Stimulated activated naive CD8-positive, alpha-beta T cell treated with anti-CD3 and anti-CD28 coated beads, Interleukin-15, Interleukin-2, amounts not matched to agents 100 ng/mL and 50 ng/mL, for 24 hours (primary cell): ENCODE data around the gene SLC26A11.
A peak's percentile ranks its signal among the peaks of the same experiment; 100 is the strongest.

Experiments
- H3K27ac Mint-ChIP-seq: one replicate; pipeline ENCODE4 v1.8.0; 2021; ENCODE audit warnings: mild to moderate bottlenecking, mixed read lengths
- H3K27me3 Mint-ChIP-seq: one replicate; pipeline ENCODE4 v1.8.0; 2021; ENCODE audit warnings: mixed read lengths
- H3K36me3 Mint-ChIP-seq: one replicate; pipeline ENCODE4 v1.8.0; 2021; ENCODE audit warnings: low read depth, mixed read lengths
- H3K4me1 Mint-ChIP-seq: one replicate; pipeline ENCODE4 v1.8.0; 2021; ENCODE audit warnings: low read depth, mixed read lengths
- H3K4me3 Mint-ChIP-seq: one replicate; pipeline ENCODE4 v1.8.0; 2021; ENCODE audit warnings: mild to moderate bottlenecking, mixed read lengths
- H3K9me3 Mint-ChIP-seq: one replicate; pipeline ENCODE4 v1.8.0; 2021; ENCODE audit warnings: mixed read lengths

Gene SLC26A11

DNA sequence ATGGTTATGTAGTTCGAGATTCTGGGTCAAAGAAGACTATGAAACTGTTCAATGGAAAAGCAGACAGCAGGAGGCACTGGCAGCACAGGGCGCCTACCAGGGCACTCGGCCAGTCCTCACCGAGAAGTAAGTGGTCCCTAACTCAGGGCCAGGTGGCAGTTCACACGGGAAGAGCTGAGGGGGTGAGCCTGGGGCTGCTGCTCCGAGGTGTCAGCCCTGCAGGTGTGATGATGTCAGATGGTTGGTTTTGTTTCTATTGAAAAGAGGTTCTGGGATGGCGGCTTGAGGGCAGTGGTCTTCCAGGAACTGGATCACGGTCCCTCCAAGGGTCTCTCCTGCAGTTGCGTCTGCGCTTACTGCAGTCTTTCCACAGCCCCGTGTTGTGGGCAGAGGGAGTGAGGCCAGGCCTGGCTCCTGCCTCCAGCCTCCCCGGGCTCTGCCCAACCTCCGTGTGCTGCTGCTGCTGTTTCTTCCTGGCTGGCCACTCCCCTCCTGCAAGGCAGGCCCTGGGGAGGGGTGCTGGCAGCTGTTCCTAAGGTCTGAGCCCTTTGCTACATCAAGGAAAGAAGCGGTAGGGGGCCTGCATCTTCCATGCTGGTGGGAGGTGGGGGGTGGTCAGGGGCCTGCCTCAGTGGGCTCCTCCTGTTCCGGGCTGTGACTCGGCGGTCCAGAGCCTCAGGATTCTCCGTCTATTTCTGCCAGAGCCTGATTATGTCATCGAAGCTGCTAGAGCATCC is 63.1 kb downstream of the SLC26A11 start:
- Mint-ChIP-seq H3K9me3 (no peaks in the 10 kb centered on the region), H3K36me3 (peaks cover 25% of the 10 kb centered on the region), H3K27me3 (no peaks in the 10 kb centered on the region), H3K4me1 (peaks cover 12% of the 10 kb centered on the region), H3K4me3 (no peak overlapping the region), H3K27ac (no peak overlapping the region)

DNA sequence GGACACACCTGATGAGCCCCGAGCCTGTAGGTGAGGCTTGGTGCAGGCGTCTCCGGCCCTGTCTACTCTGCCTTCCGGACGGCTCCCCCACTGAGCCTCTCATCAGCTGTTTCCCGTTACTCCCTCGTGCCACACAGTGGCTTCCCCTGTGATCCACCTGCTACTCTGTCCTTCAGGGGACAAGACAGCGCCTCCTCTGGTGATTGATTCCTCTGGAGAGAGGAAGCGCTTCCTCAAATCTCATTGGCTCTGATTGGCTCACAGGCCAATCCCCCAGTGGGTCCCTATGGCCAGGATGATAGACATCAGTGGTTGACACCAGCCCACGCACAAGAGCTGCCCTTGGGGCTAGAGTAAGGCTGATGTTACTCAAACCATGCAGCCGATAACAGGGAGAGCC is 64.4 kb downstream of the SLC26A11 start:
- peaks cover 26% of the 10 kb centered on the region for H3K36me3 Mint-ChIP-seq
- H3K9me3 Mint-ChIP-seq: no peaks in the 10 kb centered on the region
- H3K27me3 Mint-ChIP-seq: no peaks in the 10 kb centered on the region
- peaks cover 12% of the 10 kb centered on the region for H3K4me1 Mint-ChIP-seq
- H3K4me3 Mint-ChIP-seq: no peak overlapping the region
- H3K27ac Mint-ChIP-seq: peak overlapping the region; percentile 26

DNA sequence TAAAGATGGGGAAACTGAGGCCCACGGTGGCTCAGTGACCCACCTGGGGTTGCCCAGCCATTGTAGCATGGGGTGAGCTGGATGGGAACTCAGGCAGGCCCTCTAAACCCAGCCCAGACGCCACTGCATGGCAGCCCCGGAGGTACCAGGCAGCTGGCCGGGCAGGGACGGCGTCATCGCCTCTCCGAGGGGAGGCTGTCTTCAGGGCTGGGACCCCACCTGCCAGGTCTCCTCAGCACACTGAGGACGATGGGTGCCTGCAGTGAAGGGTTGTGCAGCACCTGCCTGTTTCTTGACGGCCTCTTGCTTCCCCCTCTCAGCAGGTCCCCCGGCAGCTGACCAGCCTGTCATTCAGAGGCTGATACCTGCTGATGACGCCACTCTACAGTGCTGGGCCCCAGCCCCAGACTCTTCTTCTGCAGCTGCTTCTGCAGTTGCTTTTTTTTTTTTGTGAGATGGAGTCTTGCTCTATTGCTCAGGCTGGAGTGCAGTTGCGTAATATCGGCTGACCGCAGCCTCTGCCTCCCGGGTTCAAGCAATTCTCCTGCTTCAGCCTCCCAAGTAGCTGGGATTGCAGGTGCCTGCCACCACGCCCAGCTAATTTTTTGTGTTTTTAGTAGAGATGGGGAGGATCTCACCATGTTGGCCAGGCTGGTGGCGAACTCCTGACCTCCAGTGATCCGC is 65.2 kb downstream of the SLC26A11 start:
- Mint-ChIP-seq H3K36me3 (peaks cover 27% of the 10 kb centered on the region), H3K4me1 (peaks cover 9% of the 10 kb centered on the region), H3K4me3 (no peak overlapping the region), H3K9me3 (no peaks in the 10 kb centered on the region), H3K27ac (no peak overlapping the region), H3K27me3 (no peaks in the 10 kb centered on the region)

DNA sequence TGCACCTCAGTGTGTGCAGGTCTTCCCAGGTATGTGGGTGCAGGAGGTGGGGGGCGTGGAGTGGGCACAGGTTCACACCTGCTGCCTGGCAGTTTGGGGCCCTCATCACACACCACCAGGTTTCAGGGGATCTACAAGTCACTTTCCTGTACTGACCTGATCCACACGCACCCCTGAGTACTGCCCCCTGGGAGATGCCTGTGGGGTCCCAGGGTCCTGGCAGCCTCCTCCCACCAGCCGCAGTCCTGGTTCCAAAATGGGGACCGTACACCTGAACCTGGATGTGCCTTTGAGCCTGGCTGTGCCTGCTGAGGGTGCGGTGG is 66.4 kb downstream of the SLC26A11 start:
- H3K27ac Mint-ChIP-seq: no peak overlapping the region
- peaks cover 9% of the 10 kb centered on the region for H3K4me1 Mint-ChIP-seq
- H3K9me3 Mint-ChIP-seq: no peaks in the 10 kb centered on the region
- peaks cover 29% of the 10 kb centered on the region for H3K36me3 Mint-ChIP-seq
- no peak overlapping the region for H3K4me3 Mint-ChIP-seq
- no peaks in the 10 kb centered on the region for H3K27me3 Mint-ChIP-seq

DNA sequence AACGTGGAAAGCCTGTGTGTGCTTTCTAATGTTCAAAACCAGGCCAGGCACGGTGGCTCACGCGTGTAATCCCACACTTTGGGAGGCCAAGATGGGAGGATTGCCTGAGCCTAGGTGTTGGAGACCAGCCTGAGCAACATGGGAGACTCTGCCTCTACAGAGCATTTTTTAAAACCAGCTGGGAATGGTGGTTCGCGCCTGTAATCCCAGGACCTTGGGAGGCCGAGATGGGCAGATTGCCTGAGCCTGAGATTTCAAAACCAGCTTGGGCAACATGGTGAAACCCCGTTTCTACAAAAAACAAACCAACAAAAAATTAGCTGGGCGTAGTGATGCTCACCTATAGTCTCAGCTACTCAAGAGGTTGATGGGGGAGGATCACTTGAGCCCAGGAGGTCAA is 66.8 kb downstream of the SLC26A11 start:
- no peak overlapping the region for H3K4me3 Mint-ChIP-seq
- no peaks in the 10 kb centered on the region for H3K9me3 Mint-ChIP-seq
- H3K36me3 Mint-ChIP-seq: peaks cover 34% of the 10 kb centered on the region
- H3K27ac Mint-ChIP-seq: no peak overlapping the region
- H3K27me3 Mint-ChIP-seq: no peaks in the 10 kb centered on the region
- H3K4me1 Mint-ChIP-seq: peaks cover 9% of the 10 kb centered on the region

DNA sequence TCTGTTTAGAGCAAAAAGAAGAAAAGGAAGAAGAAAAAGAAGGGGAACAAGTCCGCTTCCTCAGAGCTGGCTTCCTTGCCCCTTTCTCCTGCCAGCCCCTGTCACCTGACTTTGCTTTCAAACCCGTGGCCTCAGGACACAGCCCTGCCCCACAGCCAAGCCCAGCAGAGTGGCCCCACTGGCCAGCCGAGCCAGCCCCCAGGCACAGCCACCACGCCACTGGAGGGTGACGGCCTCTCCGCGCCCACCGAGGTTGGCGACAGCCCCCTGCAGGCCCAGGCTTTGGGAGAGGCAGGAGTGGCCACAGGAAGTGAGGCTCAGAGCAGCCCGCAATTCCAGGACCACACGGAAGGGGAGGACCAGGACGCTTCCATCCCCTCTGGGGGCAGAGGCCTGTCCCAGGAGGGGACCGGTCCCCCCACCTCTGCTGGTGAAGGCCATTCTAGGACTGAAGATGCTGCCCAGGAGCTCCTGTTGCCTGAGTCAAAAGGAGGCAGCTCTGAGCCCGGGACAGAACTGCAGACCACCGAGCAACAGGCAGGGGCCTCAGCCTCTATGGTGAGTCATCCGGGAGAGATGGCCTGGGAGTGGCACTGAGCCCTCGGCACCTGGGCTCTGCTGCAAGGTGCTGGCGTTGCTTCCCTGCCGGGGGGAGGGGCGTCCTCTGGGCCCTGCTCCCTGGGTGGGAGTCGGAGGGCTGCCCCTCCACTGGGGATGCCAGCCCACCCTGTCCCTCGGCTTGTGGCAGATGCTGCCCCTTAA is 67.8 kb downstream of the SLC26A11 start:
- Mint-ChIP-seq H3K27ac (no peak overlapping the region), H3K36me3 (peaks cover 41% of the 10 kb centered on the region), H3K4me1 (peaks cover 9% of the 10 kb centered on the region)

DNA sequence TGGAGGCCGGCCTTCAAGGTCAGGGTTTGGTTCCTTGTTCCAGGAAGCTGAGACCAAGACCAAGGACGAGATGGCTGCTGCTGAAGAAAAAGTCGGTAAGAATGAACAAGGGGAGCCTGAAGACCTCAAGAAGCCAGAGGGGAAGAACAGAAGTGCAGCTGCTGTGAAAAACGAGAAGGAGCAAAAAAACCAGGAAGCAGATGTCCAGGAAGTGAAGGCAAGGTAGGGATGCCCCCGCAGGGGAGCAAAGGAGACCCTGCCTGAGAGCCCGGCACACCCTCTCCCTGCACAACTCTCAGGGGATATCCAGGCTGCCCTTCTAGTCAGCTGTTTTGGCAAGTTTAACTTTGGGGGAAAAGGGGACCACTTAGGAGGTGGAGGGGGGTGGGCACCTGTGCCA is 69.4 kb downstream of the SLC26A11 start:
- Mint-ChIP-seq H3K27me3 (no peaks in the 10 kb centered on the region), H3K4me3 (no peak overlapping the region), H3K9me3 (no peaks in the 10 kb centered on the region), H3K4me1 (peaks cover 11% of the 10 kb centered on the region), H3K27ac (peak overlapping the region; percentile 68), H3K36me3 (peaks cover 48% of the 10 kb centered on the region)

More for the DNA sequence above, 67.8 kb downstream of the SLC26A11 start:
- no peaks in the 10 kb centered on the region for H3K9me3 Mint-ChIP-seq
- no peaks in the 10 kb centered on the region for H3K27me3 Mint-ChIP-seq
- H3K4me3 Mint-ChIP-seq: no peak overlapping the region

DNA sequence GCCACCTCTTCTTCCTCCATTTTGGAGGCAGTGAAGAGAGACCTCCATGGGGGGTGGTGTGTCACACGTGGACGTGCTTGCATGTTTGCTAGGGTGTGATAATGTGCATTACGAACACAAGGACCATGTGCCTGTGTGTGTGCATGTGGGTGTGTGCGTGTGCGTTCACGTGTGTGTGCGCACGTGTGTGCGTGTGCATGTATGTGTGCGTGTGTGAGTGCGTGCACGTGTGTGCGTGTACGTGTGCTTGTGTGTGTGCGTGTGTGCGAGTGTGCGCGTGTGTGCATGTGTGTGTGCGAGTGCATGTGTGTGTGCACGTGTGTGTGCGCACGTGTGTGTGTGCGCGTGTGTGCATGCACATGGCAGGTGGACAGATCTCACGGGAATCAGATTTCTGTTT is 69.9 kb downstream of the SLC26A11 start:
- H3K27me3 Mint-ChIP-seq: no peaks in the 10 kb centered on the region
- H3K4me1 Mint-ChIP-seq: peaks cover 10% of the 10 kb centered on the region
- H3K4me3 Mint-ChIP-seq: no peak overlapping the region
- no peaks in the 10 kb centered on the region for H3K9me3 Mint-ChIP-seq
- H3K27ac Mint-ChIP-seq: no peak overlapping the region
- peaks cover 48% of the 10 kb centered on the region for H3K36me3 Mint-ChIP-seq

DNA sequence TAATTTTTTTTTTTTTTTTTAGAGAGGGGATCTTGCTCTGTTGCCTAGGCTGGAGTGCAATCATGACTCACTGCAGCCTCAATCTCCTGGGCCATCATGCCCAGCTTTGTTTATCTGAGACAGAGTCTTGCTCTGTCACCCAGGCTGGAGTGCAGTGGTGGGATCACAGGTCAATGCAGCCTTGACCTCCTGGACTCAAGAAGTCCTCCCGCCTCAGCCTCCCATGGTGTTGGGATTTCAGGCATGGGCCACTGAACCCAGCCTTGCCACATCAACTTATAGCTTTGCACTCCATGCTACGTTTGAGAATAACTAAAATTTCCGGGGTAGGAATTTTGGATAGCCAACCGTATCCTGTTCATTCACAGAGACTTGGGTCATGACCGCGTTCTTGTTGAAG is 71.0 kb downstream of the SLC26A11 start:
- Mint-ChIP-seq H3K27ac (no peak overlapping the region), H3K27me3 (no peaks in the 10 kb centered on the region), H3K36me3 (peaks cover 58% of the 10 kb centered on the region), H3K9me3 (no peaks in the 10 kb centered on the region), H3K4me1 (peaks cover 13% of the 10 kb centered on the region), H3K4me3 (no peak overlapping the region)

DNA sequence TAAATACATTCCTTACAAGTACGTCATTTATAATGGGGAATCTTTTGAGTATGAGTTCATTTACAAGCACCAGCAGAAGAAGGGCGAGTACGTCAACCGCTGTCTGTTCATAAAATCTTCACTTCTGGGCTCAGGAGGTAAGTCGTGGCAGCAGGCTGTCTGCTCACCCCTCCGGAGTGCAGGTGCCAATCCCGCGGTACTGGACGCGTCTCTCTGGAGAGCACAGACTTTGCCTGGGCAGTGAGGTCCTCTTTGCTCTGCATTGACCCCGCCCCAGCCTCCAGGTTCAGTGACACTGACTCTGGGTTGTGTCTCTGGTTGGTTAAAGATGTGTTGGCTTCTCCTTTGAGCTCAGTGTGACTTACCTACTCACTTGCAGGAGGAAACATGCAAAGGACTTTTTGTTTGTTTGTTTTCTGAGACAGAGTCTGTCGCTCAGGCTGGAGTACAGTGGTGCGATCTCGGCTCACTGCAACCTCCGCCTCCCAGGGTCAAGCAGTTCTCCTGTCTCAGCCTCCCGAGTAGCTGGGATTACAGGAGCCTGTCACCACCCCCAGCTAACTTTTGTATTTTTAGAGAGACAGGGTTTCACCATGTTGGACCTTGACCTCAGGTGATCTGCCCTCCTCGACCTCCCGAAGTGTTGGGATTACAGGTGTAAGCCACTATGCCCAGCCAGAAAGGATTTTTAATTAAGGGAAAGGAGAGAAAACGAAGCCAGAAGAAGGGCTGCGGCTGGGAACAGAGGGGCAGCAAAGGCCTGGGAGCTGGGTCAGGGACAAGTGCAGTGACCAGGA is 71.7 kb downstream of the SLC26A11 start:
- H3K36me3 Mint-ChIP-seq: peaks cover 64% of the 10 kb centered on the region
- no peaks in the 10 kb centered on the region for H3K9me3 Mint-ChIP-seq
- no peak overlapping the region for H3K27ac Mint-ChIP-seq
- H3K27me3 Mint-ChIP-seq: no peaks in the 10 kb centered on the region
- H3K4me1 Mint-ChIP-seq: peaks cover 13% of the 10 kb centered on the region
- no peak overlapping the region for H3K4me3 Mint-ChIP-seq

DNA sequence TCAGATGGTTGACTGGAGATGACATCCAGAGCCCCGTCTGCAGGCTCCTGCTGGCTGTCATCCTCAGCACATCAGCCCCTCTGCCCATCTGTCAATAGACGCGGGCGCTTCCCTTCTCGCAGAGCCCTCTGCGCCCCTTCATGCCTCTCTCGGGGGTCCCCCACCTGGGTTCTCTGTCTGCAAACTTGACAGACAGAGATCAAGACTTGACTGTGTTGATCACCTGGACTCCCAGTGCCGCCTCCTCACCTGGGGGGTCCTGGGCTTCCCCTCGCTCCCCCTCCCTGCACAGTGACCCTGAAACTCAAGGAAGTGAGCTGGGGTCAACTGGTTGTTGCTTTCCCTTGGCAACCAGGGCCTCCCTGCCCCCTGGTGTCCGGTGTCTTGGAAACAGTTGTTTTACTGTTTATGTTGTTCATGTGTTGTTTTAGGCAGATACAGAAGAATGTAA is 72.3 kb downstream of the SLC26A11 start:
- Mint-ChIP-seq H3K9me3 (no peaks in the 10 kb centered on the region), H3K27me3 (no peaks in the 10 kb centered on the region), H3K27ac (peak overlapping the region; percentile 65), H3K36me3 (peaks cover 61% of the 10 kb centered on the region), H3K4me1 (peaks cover 9% of the 10 kb centered on the region), H3K4me3 (no peak overlapping the region)

DNA sequence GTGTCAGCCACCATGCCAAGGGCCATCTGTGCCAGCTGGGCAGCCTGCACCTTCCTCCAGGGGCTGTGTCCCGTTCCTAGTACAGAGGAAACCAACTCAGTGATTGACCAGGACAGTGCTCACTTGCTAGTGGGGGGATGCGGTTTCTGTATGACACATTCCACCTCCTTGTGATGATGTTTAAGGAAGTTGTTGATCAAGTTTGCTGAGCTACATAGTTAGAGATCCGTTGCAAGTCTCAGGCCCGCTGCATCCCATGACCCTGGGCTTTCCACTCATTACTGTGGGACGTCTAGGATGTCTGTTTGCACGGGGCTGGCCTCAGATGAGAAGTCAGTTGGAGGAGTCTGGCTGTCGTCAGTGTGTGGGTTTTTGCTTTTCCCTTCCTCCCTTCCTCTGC is 74.0 kb downstream of the SLC26A11 start:
- Mint-ChIP-seq H3K36me3 (peaks cover 75% of the 10 kb centered on the region), H3K4me3 (no peak overlapping the region), H3K4me1 (peaks cover 8% of the 10 kb centered on the region), H3K9me3 (no peaks in the 10 kb centered on the region), H3K27me3 (no peaks in the 10 kb centered on the region), H3K27ac (peak overlapping the region; percentile 4)

DNA sequence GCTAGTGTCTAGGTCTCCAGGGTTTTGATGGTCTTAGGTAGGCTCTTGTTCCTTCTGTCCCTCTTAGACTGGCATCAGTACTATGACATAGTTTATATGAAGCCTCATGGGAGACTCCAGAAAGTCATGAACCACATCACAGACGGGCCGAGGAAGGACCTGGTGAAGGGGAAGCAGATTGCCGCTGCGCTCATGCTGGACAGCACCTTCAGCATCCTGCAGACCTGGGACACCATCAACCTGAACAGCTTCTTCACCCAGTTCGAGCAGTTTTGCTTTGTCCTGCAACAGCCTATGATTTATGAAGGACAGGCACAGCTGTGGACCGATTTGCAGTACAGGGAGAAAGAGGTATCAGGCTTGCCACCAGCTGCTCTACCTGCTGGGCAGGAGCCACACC is 74.4 kb downstream of the SLC26A11 start:
- H3K4me3 Mint-ChIP-seq: no peak overlapping the region
- peaks cover 8% of the 10 kb centered on the region for H3K4me1 Mint-ChIP-seq
- H3K27me3 Mint-ChIP-seq: no peaks in the 10 kb centered on the region
- no peak overlapping the region for H3K27ac Mint-ChIP-seq
- H3K36me3 Mint-ChIP-seq: peaks cover 75% of the 10 kb centered on the region
- no peaks in the 10 kb centered on the region for H3K9me3 Mint-ChIP-seq

DNA sequence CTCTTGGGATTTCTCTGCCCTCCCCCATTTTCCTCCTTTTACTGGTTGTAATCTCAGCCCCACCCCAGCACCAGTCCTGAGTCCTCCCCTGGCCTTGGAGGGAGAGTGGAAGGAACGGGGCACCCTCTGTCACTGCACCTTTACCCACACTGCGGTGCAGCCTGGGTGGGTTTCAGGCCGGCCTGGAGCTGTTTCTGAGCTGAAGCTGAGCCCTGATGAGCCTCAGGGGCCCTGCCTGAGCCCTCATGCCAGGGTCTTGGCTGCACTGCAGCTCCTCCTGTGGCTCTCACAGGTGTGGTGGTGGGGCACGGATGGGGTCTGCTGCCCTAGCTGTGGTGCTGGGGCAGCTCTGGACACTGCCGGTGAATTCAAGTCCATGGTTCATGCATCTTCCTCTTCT is 74.9 kb downstream of the SLC26A11 start:
- Mint-ChIP-seq H3K27me3 (no peaks in the 10 kb centered on the region), H3K4me1 (peaks cover 8% of the 10 kb centered on the region), H3K9me3 (no peaks in the 10 kb centered on the region), H3K36me3 (peaks cover 75% of the 10 kb centered on the region), H3K27ac (peak overlapping the region; percentile 8), H3K4me3 (no peak overlapping the region)
